MV-4-11 (cell line): ENCODE measurements around the gene TRMT2A.
A peak's percentile ranks its signal among the peaks of the same experiment; 100 is the strongest.
"Not testable (repeated sequence)": the region's sequence is repeated elsewhere in the genome, so short reads cannot be mapped to it uniquely, and the experiment has no call there.

Experiments
- DNase-seq: peaks from one replicate; lab custom pipeline; 2025; lab: John Stamatoyannopoulos, UW

Gene TRMT2A, protein sequence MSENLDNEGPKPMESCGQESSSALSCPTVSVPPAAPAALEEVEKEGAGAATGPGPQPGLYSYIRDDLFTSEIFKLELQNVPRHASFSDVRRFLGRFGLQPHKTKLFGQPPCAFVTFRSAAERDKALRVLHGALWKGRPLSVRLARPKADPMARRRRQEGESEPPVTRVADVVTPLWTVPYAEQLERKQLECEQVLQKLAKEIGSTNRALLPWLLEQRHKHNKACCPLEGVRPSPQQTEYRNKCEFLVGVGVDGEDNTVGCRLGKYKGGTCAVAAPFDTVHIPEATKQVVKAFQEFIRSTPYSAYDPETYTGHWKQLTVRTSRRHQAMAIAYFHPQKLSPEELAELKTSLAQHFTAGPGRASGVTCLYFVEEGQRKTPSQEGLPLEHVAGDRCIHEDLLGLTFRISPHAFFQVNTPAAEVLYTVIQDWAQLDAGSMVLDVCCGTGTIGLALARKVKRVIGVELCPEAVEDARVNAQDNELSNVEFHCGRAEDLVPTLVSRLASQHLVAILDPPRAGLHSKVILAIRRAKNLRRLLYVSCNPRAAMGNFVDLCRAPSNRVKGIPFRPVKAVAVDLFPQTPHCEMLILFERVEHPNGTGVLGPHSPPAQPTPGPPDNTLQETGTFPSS

DNA sequence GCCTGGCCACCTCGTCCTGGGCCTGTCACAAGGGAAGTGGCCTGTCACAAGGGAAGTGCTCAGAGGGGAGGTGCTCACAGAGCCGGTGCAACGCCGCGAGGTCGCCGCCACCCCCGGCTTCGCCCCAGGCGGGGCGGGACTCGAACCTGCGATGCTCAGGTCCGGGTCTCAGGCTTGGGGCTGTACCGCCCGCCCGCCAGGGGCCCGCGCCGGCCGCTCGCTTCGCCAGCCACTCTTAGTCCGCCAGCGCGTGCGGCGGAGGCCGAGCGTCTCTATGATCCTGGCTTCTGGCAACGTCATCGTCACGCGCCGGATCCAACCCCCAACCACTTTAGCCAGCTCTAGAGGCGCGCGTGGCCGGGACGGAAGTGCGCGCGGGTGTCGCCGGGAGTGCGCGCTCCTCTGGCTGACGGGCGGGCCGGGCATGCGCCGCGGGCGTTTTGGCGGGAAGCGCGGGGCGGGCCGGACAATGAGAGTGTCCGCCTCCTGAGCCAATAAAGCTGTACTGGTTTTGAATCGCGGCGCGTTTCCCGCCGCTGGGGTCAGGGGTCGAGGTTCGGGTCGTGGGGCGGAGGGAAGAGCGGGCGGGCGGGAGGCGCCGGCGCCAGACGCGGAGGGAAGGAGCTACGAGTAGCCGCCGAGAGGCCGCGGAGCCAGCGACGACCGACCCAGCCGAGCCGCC is at the start of gene TRMT2A:
Gene TRMT2A, minus strand, starts transcription at position 276 of the 682 bp plus-strand sequence. CDS start 320 bp downstream, outside the sequence.
- peak; percentile 96 for DNase-seq

DNA sequence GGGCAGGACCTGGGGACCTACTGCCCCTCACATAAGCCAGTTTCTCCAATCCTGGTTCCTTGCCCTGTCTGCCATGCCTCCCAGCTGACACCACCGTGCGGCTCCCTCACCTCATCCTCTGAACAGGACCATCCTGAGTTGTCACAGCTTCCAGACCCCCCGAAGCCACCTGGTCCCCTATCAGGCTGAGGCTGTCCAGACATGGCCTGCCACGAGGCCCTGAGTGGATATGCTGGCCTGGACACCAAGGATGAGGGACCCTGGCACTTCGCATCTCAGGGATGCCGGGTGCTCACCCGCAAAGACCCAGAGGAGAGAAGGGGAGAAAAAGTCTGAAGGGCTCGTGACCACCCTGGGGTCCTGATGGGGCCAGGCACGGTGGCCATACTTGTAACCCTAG is 49.7 kb upstream of the TRMT2A start:
- DNase-seq, result no peak

DNA sequence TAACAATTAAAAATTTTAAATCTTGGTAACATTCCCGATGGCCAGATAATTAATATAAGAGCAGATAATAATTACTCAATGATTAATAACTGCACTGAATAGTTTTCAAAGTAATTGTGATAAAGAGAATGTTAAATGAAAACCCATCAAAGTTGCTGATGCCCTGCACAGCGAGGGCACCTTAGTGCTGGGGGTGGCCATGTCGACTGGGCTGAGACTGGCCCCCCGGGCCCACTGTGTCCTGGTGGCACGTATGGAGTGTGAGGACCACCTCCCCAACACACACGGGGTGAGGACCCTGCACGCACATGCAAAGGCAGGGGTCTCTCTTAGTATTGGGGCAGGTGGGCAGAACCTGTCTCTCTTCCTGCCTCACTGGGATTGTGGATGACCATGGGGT is 48.9 kb upstream of the TRMT2A start:
- no peak for DNase-seq

DNA sequence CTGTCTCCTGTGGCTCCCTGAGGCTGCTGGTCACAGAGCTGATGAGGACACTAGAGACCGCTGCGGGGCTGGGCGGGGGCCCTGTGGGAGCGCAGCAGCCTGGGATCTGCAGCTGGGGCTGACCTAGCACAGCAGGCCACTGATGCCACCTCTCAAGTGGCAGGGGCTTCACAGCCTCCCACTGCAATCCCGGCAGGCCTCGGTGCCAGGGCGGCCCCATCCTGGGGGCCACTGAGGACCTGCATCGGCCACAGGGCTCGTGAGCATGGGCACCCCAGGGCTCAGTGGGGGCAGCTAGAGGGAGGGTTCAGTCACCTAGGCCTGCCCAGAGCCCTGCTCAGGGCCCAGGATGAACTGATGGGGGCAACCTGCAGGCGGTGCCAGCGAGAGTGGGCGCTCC is 48.4 kb upstream of the TRMT2A start:
- DNase-seq, result no peak

DNA sequence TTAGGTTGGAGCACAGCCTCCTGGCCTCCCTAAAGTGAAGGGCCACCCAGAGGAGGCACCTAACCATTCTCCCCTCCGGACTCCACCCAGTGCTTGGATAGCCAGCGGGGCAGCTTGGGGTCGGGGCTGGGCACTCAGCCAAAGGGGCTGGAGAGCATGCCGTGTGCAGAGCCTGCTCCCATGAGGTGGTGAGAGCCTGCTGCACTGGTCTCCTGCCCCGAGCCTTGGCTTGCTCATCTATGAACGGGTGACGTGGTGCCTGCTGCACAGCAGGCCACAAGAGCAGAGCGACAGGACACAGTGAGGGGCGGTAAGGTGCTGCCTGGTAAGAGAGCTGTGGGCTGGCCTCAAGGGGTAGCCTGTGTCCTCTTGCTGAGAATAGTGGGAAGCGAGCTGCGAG is 47.8 kb upstream of the TRMT2A start:
- DNase-seq, result no peak

DNA sequence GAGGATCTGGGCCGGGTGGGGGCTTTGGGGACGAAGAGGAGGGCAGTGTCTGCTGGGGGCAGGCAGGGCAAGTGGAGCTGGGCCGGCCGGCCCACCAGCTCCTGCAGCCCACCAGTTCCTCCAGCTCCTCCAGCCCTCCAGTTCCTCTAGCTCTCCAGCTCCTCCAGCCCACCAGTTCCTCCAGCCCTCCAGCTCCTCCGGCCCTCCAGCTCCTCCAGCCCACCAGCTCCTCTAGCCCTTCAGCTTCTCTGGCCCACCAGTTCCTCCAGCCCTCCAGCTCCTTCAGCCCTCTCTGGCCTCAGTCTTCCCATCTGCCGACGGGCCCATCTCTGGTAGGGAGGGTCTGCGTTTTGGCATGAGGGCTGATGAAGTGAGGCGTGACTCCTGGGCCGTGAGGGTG is 43.0 kb upstream of the TRMT2A start:
- DNase-seq, result no peak

DNA sequence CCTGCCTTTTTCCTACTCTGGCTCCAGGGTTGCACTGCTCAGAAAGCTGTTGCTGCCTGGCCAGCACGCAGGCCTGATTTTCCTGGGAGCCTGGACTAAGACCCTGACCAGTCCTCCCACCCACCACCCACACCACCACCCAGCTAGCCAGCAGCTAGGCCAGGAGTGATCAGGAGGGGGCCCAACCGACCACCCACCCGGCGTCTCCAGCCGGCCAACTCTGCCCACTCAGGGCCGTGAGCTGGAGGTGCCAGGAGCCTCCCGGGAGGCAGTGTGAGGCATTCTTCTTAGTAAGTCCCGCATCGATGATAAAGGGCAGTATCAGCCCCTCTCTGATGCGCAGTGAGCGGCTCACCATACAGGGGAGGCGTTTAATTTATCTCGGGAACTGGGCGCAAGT is 42.5 kb upstream of the TRMT2A start:
- DNase-seq, result not testable (repeated sequence)

DNA sequence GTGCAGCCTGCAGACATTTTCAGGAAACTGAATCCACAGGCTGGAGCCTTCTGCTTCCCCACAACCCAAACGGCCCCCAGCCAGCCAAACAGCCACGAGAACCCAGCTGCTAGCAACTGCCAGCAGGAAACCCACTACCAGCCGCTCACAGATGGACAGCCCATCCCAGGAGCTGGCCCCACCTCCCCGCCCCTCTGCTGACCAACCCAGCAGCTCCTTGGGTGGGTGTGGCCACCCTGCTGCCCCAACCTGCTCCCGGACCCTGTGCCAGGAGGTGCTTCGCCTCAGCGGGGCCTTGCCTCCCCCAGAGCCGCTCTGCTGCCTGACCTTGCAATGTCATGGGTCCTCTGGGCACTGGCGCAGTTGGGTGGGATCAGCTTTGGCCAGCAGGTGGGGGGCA is 42.0 kb upstream of the TRMT2A start:
- DNase-seq, result peak; percentile 66

DNA sequence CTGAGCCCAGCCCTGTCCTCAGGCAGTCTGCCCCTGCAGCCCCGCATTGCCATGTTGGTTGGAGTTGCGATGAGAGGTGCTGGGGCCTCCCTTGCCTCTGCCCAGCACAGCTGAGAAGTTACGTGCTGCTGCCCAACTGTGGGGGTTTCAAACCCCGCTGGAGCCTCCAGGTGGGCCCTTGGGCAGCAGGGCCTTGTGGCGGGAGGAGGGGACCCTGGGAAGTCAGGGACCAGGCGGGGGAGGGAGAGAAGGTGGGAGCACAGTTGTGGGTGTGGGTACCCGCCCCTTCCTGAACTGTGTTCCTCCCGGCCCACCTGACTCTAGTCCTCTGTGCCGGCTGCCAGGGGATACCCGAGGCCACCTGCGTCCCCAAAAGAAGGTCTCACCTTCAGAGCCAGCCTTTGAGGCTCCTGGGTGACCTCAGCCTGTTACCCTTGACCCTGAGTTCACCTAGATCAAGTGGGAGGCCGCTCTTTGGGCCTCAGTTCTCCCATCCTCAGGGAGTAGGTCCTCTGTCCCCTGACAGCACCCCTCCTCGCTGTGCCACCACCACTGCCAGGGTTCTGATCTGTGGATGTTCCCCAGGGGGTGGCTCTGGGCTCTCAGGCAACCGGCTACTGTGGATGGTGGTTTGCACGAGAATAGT is 41.5 kb upstream of the TRMT2A start:
- no peak for DNase-seq

DNA sequence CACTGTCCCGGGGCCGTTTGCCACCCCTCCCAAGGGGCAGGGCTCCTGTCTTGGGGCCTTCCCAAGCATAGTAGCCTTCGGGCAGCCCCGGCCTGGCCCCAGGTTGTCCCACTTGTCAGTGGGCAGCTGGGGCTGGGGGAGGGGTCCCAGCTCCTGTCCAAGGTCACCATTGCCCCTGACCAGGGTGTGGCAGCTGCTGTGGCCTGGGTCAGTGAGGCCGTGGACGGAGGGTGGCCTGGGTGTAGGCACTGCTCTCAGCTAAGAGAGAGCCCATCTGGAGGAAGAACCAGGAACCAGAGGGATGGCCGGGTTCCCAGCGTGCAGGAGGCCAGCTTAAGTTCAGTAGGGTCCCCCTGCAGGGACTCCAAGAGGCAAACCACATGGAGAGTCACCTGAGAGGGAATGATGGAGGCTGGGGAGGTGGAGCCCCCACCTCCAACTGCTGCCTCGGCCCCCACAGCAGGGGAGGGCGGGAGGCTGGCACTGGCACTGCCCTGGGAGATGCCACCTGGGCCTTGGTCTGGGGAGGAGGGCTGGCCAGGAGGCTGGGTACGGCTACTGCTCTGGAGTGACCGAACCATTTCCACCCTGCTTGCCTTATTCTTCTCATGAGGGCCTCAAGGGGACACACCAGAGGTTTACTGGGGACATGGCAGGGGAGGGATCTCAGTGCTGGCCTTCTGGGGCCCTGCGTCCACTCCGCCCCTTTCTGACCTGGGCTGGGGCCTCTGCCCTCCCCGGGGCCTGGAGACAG is 40.6 kb upstream of the TRMT2A start:
- no peak for DNase-seq

DNA sequence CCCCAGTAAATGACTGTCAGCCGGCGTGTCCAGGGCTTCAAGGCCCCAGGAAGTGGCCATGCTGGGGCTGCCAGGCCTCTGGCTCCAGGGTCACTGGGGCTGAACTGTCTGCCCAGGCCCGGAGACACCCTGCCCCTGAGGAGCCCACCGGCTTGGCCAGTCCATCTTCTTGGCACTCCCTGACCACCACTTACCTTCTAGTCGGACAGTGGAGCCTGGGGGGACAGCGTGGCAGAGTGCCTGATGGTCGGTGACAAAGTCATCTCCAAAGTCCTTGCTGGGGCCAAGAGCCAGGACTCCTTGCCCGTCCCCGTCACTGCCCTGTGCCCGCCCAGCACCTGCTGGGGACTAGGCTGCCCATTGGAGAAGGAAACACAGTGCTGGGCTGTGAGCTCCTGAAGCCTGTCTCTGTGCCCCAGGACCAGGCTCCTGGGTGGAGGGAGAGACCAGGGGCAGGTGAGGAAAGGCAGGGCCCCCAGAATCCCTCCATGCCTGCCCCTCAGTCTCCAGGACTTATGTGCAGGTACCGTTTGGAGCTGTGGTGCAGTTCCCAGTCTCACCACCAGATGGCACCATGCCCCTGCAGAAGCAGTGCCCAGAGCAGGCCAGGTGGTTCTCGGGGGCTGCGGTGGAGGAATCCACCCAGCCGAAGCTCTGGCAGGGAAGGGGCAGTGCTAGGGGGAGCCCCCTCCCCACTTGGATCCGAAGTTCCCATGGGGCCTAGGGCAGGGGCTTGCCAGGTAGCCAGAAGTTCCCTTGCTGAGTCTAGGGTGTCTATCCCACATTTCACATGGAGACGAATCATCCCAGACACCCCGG is 39.8 kb upstream of the TRMT2A start:
- peak; percentile 61 for DNase-seq

DNA sequence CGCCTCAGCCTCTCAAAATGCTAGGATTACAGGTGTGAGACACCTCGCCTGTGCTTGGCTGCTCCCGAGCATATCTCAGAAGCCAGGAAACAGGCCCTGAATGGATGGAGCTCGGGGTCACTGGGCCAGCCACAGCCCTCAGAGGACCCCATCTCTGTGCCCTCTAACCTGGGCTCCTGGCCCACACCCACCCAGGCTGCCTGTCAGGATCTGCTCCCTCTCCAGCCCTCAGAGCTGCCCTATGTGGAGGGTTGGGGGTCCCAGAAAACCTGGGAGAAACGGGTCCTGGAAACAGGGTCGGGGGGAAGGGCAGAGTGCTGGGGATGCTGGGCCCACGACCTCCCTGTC is 39.0 kb upstream of the TRMT2A start:
- DNase-seq, result no peak

DNA sequence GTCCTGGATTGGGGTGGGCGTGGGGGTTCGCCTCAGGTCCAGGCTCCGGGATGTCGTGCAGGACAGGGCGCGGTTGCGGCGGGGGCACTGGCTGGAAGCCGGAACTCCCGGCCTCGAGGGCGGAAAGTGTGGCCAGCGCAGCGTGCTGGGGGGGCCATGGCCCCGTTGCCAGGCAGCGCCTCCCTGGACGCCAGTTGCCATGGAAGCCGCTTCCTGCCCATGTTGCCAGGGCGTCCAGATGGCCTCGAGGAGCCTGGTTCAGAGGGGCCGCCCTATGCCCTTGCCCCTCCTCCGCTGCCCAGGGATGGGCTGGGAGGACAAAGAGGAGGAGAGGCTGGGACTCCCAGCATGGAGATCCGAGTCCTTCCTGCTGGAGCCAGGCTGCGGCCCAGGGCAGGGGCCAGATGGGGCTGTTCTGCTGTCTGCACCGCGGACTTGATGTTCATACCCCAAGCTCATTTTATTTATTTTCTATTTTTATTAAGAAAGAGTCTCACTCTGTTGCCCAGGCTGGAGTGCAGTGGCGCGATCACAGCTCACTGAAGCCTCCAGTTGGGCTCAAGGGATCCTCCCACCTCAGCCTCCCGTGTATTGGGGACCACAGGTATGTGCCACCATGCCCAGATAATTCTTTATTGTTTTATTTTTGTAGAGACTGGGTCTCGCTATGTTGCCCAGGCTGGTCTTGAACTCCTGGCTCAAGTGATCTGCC is 38.5 kb upstream of the TRMT2A start:
- DNase-seq, result peak; percentile 63

DNA sequence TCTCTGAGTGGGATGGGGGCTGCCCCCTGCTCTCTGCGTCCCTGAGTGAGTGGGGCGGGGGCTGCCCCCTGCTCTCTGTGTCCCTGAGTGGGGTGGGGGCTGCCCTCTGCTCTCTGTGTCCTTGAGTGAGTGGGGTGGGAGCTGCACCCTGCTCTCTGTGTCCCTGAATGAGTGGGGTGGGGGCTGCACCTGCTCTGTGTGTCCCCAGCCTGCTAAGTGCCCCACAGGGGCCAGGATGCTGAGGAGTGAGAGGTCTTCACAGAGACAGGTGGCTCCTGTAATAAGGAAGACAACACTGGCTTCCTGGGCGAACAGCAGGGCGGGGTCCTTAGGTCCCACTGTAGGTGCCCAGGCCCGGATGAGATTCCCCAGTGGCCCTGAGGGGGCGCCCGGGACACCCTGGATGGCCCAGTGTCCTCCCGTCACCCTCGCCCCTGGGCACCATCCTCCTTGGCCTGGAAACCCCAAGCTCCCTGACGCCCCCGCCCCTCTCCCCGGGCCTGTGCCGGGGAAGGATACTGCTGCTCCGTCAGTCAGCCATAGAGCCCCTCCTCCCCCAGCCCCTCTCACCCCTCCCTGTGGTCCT is 37.7 kb upstream of the TRMT2A start:
- DNase-seq, result no peak

DNA sequence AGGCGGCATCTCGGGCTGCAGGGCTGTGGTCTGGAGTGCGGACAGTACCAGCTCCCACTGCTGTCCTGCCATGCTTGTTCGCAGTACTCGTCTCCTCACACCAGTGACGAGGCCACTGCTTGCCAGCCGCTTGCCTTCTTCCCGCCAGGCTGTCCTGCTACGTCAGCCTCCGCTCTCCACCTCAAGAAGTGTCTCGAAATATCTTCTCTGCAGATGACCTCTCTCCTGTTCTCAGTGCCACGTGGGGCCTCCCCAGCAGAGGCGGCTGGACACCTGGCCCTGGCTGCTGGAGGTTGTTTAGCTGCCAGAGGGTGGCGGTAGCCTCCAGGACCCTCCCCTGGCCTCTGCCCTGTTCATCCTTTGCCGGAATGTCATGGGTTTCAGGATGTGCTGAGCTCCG is 36.9 kb upstream of the TRMT2A start:
- DNase-seq, result no peak

DNA sequence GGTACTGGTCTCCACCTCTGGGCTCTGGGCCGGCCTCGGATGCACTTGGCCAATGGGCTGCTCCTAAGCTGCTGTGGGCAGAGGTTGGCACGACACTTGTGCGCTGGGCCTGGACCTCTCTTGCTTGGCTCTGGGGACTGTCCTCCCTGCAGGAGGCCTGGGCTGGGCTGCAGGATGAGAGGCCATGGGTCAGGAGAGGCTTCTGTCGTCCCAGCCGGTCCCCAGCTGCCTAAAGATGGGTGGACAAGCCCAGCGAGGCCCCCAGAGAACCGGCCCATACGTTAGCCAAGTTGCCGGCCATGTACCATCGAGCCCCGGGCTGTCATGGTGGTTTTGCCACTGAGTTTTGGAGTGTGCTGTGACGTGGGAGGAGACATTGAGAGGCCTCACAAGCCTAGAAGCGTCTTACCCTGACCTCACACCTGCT is 35.5 kb upstream of the TRMT2A start:
- DNase-seq, result no peak

DNA sequence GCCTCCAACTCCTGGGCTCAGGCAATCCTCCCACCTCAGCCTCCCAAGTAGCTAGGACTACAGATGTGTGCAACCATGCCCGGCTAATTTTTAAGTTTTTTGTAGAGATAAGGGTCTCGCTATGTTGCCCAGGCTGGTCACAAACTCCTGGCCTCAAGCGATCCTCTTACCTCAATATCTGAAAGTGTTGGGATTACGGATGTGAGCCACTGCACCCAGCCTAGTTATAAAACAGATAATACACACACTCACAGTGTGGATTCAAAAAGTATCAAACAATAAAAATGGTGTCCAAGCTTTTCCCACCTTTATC is 34.2 kb upstream of the TRMT2A start:
- DNase-seq, result no peak

DNA sequence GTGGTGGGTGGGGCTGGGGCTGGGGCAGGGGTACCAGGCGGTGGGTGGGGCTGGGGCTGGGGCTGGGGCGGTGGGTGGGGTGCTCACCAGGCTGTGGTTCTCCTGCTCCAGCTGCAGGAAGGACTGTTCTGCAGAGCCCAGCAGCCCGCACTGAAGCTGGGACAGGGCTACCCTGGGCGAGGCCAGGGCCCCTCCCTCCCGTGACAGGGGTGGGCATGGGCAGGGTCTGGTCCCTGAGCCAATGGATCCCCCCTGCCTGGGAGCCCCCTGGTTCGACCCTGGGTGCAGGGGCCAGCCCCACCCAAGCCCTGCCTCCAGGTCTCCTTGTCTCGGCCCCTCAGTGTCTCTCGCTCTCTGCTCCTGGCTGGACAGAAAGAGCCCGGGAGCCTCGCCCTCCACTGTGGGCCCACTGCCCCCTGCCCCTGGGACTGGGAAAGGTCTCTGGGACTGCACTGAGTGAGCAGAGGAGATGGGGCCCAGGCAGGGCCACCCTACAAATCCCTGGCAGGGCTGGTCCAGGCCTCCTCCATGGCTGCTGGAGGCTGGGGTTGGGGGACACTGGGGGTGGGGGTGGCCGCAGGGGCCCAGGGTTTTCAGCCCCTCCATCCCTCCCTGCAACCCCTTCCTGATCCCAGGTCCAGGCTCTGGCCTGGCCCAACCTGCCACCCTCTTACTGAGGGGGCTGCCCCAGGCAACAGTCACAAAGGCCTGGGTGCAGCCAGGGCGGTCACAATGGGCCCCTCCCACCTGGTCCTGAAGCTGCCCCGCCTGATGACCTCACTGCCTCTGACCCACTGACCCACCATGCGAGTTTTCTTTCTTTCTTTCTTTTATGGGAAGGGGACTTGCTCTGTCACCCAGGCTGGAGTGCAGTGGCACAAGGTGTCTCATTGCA is 33.6 kb upstream of the TRMT2A start, which contains the start of gene CCDC188:
Gene CCDC188, minus strand, starts transcription at position 675 of the 895 bp plus-strand sequence. Its CDS starts 69 bp downstream, at position 606.
- no peak for DNase-seq
